Right lobe of liver (tissue), 4 donors: Measurements from ENCODE around the gene CENPP.

Experiments
- POLR2A ChIP-seq: fragments of 450-650 bp; IDR thresholded peaks from one replicate; pipeline ENCODE4 v1.6.1; 2017; ENCODE audit warnings: antibody characterized with exemption, mild to moderate bottlenecking
- TF ChIP-seq, protein P1 (sequence below), 4 donors: fragments of 200-600 bp in 3 of 4; fragments of 450-650 bp in 1 of 4; IDR thresholded peaks; one replicate each; pipeline versions ENCODE4 v1.5.1 to v1.8.0; 2016 to 2022; ENCODE audit warnings: antibody characterized with exemption in 4 of 4, mild to moderate bottlenecking in 2 of 4
- donor health status: DM: no; HTN: no; CAD: no.
- donor health status: DM: no; HTN: no; CAD: no.
- donor health status: DM: no; HTN: yes; CAD: no.

GRCh38 chr9:92616655-92617111 lies 290.9 kb downstream of the CENPP start:
- no peak for TF ChIP-seq POLR2A
- TF ChIP-seq, protein P1, sequence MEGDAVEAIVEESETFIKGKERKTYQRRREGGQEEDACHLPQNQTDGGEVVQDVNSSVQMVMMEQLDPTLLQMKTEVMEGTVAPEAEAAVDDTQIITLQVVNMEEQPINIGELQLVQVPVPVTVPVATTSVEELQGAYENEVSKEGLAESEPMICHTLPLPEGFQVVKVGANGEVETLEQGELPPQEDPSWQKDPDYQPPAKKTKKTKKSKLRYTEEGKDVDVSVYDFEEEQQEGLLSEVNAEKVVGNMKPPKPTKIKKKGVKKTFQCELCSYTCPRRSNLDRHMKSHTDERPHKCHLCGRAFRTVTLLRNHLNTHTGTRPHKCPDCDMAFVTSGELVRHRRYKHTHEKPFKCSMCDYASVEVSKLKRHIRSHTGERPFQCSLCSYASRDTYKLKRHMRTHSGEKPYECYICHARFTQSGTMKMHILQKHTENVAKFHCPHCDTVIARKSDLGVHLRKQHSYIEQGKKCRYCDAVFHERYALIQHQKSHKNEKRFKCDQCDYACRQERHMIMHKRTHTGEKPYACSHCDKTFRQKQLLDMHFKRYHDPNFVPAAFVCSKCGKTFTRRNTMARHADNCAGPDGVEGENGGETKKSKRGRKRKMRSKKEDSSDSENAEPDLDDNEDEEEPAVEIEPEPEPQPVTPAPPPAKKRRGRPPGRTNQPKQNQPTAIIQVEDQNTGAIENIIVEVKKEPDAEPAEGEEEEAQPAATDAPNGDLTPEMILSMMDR (IDR thresholded peaks at IDR 0.05), result no peak
